ENCODE data around the gene SLC50A1.

The SLC50A1 gene

GRCh38 chr1:155174324-155175280 is 39.0 kb downstream of the SLC50A1 start:
- H3K36me3 ChIP-seq = peaks cover 29% of the 10 kb centered on the region
- no peak overlapping the region for H3K27ac ChIP-seq
- H3K9me3 ChIP-seq (ENCODE audit: severe bottlenecking) = no peaks in the 10 kb centered on the region
- H3K4me3 ChIP-seq (ENCODE audit: low read depth, low read length) = peak overlapping the region; percentile 85
- DNase-seq = peak; percentile 70
- H3K27me3 ChIP-seq (ENCODE audit: insufficient read depth, low read depth, severe bottlenecking) = no peaks in the 10 kb centered on the region
- TF ChIP-seq CTCF (IDR thresholded peaks at IDR 0.05; ENCODE audit: low read depth, low read length) = no peak

- no peak for TF ChIP-seq CTCF (IDR thresholded peaks at IDR 0.05; ENCODE audit: low read depth, low read length)
- peaks cover 33% of the 10 kb centered on the region for H3K36me3 ChIP-seq
- H3K27ac ChIP-seq = no peak overlapping the region
- H3K27me3 ChIP-seq (ENCODE audit: insufficient read depth, low read depth, severe bottlenecking) = no peaks in the 10 kb centered on the region
- H3K9me3 ChIP-seq (ENCODE audit: severe bottlenecking) = no peaks in the 10 kb centered on the region
- DNase-seq = peak; percentile 21
- H3K4me3 ChIP-seq (ENCODE audit: low read depth, low read length) = no peak overlapping the region
Observed at GRCh38 chr1:155175281-155175926, 39.8 kb downstream of the SLC50A1 start.

GRCh38 chr1:155175927-155176371 is 40.3 kb downstream of the SLC50A1 start:
- Histone ChIP-seq H3K4me3 (ENCODE audit: low read depth, low read length) (no peak overlapping the region), H3K36me3 (peaks cover 33% of the 10 kb centered on the region), H3K27me3 (ENCODE audit: insufficient read depth, low read depth, severe bottlenecking) (no peaks in the 10 kb centered on the region), H3K27ac (no peak overlapping the region), H3K9me3 (ENCODE audit: severe bottlenecking) (no peaks in the 10 kb centered on the region)
- DNase-seq = peak; percentile 43
- TF ChIP-seq CTCF (IDR thresholded peaks at IDR 0.05; ENCODE audit: low read depth, low read length) = peak; percentile 52

DNA sequence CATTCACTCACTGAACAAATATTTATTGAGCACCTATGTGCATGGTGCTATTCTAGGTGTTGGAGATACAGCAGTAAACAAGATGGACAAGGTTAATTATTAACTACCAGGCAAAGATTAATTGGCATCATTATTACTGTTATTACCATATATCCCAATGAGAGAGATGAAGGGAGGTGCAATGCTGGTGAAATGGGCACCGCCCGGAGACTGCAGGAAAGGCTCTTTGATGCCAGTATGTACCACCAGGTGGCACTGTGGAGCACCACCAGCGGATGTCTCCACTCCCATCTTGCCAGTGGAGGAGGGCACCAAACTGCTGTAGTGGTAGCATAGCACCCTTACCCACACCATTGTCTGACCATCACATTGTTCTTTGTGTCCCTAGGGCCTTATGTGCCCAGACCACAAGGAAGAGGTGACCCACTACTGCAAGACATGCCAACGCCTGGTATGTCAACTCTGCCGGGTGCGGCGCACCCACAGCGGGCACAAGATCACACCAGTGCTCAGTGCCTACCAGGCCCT is 41.0 kb downstream of the SLC50A1 start:
- Histone ChIP-seq H3K9me3 (ENCODE audit: severe bottlenecking) (no peaks in the 10 kb centered on the region), H3K27ac (no peak overlapping the region), H3K27me3 (ENCODE audit: insufficient read depth, low read depth, severe bottlenecking) (no peaks in the 10 kb centered on the region), H3K36me3 (peaks cover 32% of the 10 kb centered on the region), H3K4me3 (ENCODE audit: low read depth, low read length) (no peak overlapping the region)
- TF ChIP-seq CTCF (IDR thresholded peaks at IDR 0.05; ENCODE audit: low read depth, low read length) = peak; percentile 100
- peak; percentile 94 for DNase-seq

DNA sequence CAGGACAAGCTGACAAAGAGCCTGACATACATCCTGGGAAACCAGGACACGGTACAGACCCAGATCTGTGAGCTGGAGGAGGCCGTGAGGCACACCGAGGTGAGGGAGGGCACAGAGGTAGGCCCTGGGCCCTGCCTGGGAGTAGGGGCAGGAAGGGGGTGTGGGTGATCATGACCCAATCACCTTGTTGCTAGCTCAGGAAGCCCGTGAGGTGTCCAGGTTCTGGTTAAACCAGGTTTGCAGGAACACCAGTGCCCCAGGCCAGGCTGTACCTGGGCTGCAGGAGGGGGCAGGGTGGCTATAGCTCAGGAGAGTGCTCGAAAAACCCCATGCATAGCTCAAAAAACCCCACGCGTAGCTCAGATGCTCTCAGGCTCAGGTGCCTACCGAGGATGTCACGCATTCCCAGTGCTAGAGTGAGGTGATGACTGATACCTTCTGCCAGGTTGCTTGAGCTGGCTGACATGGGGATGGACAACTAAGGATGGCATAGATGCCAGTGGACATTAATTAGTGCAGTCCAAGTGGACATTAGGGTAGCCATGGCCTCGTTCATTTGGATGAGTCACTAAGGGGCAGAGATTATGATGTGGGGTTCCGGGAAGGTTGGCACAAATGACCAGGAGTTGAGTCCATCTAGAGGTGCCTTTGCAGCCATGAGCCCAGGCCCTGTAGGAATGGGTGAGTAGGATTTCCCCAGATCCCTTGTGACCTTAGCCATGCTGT is 41.7 kb downstream of the SLC50A1 start:
- no peak for TF ChIP-seq CTCF (IDR thresholded peaks at IDR 0.05; ENCODE audit: low read depth, low read length)
- no peak overlapping the region for H3K27ac ChIP-seq
- peak; percentile 11 for DNase-seq
- H3K27me3 ChIP-seq (ENCODE audit: insufficient read depth, low read depth, severe bottlenecking) = no peaks in the 10 kb centered on the region
- no peaks in the 10 kb centered on the region for H3K9me3 ChIP-seq (ENCODE audit: severe bottlenecking)
- peaks cover 30% of the 10 kb centered on the region for H3K36me3 ChIP-seq
- H3K4me3 ChIP-seq (ENCODE audit: low read depth, low read length) = no peak overlapping the region

Data from WERI-Rb-1 (cell line).